ENCODE data around the gene CAPN15.
A peak's percentile ranks its signal among the peaks of the same experiment; 100 is the strongest.

Gene CAPN15

DNA sequence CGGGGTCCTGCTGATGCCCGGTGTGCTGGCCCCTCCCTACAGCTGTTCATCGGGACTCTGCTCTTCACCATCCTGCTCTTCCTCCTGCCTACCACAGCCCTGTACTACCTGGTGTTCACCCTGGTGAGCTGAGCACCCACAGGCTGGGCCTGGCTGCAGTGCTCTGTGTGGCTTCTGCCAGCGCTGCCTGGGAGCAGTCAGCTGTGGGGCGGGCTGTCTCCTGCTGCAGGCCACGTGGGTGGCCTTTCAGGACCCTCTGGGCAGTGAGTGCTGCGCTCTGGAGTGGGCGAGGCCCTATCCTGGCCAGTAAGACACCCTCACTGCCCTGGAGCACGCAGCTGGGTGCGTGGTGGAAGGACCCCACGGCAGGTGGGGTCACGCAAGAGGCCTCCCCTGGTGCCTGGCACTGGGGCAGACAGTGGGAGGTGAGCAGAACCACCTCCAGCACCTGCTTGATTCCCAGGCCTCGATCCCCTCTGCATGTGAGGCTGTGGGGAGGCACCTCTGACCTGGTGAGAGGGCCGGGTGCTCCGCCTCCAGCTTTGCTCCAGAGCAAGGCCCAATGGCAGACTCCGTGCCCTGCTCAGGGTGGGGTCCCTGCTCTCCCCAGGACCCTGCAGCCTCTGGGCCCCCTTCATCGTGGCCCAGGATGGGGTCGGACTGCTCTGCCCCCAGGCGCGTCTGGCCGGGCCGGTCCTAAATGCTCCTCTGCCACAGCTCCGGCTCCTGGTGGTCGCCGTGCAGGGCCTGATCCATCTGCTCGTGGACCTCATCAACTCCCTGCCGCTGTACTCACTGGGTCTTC, 52.8 kb downstream of the CAPN15 start:
- no peak for DNase-seq

DNA sequence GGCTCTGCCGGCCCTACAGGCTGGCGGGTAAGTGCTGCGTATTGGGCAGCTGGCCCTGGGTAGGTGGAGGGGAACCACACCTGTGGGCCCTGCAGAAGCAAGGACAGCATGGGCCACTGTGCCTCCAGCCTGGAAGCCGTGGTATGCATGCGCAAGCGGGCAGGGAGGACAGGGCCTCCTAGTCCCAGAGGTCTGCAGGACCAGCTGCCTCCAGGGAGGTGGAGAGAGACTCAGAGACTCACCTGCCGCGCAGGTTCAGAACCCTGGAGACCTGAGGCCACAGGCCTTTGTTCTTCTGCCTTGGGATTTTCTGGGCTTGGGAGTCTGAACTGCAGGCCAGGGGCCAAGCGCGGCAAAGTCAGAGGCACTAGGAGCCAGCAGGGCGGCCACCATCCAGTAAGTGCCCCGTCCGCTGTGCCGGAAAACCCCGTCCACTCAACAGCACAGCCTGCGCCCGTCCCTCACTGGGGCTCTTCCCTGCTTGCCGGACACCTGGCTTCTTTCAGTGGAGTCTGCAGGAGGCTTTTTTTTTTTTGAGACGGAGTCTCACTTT, 53.5 kb downstream of the CAPN15 start:
- DNase-seq: no peak

DNA sequence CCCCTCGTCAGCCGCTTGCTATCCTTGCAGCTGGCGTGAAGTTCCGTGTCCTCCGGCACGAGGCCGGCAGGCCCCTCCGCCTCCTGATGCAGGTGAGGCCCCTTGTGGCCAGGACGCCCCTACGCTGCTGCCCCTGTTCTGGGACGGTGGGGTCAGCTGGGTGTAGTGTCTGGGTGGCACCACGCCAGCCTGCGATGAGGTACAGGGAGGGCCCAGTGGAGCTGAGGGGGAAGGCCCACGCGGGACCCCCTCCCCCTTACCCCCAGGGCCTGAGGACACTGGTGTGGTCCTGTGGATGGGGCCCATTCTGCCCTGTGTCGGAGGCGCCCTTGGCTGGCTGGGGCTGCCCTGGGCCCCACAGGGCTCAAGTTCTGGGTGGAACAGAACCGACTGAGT, 54.7 kb downstream of the CAPN15 start:
- no peak for DNase-seq

DNA sequence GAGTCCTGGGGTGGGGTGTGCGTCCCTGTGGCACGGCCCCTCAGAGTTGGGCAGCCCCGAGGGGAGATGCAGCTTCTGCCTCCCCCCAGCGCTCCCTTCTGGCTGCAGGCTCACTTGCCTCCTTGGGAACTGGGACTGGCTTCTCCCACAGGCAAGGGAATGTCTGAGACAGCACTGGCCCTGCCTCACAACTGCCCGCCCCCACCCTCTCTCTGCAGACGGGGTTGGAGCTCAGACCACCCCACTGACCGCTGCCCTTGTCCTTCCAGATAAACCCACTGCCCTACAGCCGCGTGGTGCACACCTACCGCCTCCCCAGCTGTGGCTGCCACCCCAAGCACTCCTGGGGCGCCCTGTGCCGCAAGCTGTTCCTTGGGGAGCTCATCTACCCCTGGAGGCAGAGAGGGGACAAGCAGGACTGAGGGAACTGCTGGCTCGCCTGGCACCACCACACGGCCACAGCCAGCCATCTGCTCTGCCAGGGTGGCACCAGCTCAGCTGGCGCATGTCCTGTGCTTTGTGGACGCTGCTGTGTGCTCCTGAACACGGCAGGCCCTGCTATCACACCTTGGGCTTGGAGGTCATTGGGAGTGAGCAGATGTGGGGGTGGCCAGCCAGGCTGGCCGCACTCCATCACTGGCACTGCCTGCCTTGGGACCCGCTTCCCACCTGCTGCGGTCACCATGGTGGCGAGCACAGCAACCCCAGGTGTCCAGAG, 55.3 kb downstream of the CAPN15 start:
- DNase-seq: peak; percentile 46

DNA sequence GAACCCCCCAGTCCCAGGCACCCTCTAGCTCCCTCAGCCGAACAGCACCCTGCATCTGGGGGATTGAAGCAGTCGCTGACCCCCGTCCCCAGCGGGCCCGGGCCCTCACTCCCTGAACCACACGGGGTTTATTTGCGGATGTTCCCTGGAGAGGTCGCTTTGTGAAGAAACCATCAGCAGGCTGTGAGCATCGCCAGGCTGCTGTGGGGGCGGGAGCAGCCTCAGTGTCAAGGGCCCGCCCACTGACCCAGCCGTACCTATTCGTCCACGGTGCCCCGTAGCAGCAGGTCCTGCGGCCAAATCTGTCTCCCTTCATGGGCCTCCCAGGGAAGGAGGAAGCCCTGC, 55.9 kb downstream of the CAPN15 start:
- no peak for DNase-seq

DNA sequence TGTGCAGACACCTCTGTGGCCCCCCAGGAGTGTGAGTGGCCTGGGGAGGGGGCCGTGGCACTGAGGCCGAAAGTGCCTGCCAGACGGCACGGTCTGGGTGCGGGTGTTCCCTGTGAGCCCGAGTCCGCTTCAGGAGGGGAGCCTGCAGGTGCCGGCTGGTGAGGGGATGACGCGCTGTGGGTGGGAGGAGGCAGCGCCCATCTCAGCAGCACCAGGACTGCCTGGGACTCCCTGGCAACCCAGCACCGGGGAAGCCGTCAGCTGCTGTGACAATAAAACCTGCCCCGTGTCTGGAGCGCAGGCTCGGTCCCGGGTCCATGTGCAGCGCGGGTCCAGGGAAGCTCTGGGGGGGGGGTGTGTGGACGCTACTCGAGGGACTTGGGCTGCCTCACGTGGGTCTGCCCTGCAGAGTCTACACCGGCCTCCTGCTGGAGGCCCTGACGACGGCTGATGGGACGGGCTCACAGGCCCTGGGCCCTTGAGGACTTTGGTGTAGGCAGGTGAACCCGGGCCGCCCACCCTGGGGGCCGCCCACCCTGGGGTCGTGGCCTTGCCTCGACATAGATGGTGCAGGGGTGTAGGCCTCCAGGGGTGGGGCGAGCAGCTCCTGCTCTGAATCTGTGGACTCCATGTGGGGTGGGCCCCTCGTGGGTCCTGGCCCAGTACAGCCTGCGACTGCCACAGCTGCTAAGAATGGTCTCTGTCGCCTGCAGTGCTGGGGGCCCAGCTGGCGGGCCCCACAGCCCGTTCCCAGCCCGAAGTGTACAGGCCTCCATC, 56.5 kb downstream of the CAPN15 start:
- no peak for DNase-seq

DNA sequence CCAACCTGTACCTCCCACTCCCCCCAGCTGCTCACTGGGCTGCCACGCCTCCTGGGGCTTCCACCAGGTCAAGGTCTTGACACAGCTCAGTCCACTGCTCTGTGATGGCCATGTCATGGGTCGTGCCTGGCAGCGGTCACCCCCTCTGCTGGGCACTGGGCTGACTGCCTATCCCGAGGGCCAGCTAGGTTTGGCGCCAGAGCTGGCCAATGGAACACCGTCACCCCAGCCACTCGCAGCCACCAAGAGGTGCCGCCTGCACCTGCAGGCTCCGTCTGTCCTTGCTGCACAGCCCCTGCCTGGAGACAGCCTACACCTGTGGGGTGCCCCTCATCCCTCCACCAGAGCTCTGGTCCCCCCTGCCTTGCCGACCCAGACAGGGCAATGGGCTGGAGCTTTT, 57.8 kb downstream of the CAPN15 start:
- DNase-seq: peak; percentile 42

DNA sequence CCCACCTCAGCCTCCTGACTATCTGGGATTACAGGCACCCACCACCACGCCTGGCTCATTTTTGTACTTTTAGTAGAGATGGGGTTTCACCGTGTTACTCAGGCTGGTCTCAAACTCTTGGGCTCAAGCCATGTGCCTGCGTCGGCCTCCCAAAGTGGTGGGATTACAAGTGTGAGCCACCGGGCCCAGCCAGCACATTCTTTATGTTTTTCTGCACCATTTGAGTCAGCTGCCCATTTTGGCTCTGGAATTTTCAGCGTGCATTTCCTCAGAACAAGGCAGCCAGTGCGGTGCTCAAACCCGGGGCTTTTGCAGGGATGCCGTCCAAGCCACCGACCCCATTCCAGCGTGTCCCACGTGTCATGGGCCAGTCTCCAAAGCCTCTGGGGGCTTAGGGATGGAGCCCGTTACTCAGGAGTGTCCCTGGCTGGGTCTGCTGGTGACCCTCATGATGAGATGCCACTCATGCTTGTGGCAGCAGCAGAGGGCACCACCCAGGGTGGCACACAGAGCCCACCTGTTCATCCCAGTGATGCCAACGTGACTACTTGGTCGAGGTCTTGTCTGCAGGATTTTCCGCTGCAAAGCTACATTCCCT, 58.6 kb downstream of the CAPN15 start:
- no peak for DNase-seq

DNA sequence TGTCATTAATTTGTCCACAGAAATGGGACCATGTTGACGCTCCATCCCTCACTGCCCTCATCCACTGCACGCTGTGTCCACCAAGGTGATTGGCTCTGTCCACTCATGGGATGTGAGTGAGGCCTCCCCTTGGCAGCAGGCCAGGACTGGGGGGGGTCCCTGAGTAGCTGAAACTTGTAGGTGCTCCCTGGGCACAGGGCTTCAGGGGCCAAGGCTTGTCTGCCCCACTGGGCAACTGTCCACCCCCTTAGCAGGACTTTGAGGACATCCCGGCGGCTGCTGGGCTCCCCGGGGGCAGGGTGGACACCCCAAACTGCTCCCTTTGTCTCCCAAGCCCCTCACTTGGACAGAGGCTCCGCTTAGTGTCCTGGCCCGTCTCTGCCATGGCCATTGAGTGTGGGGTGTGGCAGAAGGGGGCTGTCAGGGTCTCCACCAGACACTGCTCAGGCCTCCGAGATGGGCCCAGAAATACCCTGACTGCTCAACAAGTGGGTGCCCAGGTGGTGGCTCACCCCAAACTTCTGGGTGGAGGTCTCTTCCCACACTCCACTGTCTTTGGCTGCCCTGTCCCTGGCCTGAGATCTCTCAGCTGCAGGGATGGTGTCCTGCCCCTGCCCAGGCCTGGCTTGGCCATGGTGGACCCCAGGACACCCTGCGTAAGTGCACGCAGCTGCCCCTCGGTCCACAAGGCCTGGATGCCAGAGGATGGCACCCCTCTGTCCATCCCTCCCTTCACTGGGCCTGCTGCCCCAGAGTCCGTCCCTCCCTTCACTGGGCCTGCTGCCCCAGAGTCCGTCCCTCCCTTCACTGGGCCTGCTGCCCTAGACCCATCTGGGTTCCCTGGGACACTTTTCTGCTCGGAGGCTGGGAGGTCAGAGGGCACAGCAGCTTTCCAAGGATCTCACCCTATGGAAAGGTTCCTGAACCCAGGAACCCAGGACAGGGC, 59.4 kb downstream of the CAPN15 start:
- DNase-seq: peak; percentile 32

DNA sequence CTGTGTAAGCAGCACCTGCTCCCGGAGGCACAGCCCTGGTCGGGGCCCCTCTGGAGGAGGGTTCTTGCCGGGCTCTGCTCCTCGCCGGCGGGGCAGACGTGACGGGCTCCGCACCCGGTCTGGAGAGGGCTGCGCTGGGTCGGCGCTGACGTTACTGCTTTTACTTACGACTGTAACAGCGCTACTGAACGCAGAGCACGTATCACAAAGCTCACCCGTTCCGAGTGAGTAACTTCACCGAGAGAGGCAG, 61.1 kb downstream of the CAPN15 start:
- peak; percentile 79 for DNase-seq

DNA sequence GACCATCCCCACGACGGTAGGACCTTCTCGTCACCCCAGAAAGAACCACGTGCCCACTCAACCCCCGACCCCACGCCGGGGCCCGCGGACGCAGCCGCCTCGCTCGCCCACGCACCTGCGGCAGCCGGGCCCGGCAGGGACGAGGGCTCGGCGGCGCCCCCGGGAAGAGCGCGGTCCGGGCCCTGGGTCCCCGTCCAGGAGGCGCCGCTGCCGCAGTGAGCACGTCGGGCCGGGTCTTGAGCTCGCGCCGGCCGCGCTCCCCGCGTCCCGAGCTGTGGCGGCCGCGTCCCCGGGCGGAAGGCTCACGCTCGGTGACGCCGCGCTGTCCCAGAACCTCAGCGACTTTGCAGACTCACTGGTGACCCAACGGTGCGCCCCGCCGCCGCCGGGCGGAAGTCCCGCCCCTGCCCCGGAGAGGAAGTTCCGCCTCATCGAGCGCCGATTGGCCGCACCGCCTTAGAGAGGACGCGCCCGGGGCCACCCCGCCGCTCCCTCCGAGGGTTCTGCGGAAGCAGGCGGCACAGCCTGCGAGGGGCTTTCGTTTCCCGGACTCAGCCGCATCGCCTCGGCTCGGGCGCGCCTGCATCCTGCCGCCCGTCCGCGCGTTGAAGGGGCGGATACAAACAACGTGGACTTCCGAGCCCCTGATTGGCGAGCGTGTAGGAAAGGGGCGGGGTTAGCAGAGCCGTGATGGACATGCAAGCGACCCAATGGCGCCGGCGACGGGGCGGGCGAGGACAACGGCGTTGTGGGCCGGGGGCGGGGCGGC, 61.6 kb downstream of the CAPN15 start:
- peak; percentile 97 for DNase-seq

DNA sequence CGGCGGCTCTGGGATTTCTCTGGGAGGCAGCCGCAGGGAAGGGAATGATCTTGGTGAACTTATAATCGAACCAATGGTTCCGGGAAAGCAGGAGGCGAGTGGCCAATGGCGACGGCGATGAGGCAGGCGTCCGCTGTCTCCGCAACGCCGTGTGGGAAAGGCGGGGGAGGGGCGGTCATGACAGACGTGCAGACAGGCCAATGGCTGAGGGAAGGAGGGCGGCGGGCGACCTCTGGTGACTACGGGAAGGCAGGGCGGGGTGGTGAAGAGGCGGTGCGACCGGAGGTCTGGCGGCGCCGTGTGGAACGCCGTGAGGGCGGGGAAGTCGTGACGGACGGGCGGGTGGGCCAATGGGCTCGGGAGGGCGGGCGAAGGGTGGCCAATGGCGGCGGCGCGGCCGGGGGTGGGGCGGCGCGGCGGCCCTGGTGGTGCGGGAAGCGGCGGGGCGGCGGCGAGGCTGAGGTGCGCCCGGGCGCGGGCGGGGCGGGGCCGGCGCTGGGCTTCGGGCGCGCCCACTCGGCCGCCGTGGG, 62.2 kb downstream of the CAPN15 start, which contains the start of gene RAB40C:
RAB40C (plus strand) TSS at position 409 of the 530 bp plus-strand sequence. CDS start 226 bp downstream, outside the sequence.
- peak; percentile 99 for DNase-seq

DNA sequence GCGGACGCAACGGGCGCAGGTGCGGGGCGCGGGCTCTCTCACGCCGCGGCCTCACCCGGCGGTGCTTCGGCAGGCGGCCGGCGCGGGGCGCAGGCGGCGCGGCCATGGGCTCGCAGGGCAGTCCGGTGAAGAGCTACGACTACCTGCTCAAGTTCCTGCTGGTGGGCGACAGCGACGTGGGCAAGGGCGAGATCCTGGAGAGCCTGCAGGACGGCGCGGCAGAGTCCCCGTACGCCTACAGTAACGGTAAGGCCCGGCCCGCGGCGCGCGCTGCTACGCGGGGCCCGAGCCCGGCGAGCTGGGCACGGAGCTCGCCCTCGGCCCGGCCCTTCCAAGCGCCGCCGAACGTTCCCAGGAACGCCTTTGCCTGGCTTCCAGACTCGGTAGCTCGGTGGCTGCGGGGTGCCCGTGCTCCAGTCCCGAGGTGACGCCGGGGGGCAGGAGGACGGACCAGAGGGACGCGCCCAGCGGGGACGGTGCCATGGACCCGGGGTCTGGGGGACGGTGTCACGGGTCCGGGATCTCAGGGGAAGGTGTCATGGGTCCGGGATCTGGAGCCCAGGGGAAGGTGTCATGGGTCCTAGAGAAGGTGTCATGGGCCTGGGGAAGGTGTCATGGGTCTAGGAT, 62.8 kb downstream of the CAPN15 start:
- no peak for DNase-seq

DNA sequence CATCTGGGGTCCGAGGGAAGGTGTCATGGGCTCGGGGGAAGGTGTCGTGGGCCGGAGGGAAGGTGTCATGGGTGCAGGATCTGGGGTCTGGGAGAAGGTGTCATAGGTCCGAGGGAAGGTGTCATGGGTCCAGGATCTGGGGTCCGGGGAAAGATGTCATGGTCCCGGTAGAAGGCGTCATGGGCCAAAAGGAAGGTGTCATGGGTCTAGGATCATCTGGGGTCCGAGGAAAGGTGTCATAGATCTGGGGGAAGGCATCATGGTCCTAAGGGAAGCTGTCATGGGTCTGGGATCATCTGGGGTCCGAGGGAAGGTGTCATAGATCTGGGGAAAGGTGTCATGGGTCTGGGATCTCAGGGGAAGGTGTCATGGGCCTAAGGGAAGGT, 63.3 kb downstream of the CAPN15 start:
- DNase-seq: no peak

DNA sequence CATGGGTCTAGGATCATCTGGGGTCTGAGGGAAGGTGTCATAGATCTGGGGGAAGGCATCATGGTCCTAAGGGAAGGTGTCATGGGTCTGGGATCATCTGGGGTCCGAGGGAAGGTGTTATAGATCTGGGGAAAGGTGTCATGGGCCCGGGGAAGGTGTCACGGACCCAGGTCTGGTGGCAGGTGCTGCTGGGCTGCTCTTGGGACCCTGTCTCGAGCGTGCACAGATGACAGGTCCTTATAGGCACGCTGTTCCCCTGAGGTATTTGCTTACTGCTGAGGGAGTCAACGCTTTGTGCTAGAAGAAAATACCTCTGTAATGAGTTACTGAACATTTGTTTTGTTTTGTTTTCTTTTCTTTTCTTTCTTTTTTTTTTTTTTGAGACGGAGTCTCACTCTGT, 63.7 kb downstream of the CAPN15 start:
- no peak for DNase-seq

DNA sequence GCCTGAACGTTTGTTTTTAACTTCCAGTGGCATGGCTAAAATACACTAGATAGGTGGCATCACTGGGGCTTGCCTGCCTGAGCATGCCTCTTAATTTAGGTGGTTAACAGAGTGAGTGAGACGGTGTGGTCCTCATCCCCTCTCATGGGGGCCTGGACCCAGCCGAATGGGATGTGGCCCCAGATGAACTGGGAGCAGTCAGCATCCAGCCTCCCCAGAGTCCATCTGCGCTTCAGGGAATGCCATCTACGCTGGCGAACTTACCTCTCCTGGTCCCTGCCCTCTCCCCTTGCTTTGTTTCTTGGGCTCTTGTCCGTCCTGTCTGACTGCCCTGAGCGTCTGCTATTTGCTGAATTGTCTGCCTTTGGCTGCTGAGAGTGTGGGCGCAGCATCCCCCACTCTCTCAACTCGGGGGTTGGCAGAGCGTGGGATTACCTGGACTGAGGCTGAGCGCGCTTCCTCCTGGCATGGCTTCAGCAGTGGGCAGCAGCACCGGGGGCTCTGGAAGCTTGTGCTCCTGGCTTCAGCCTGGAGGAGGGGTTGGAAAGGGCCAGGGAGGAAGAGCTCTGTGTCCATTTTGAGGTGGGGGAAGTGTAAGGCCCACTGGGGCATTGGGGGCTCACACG, 64.5 kb downstream of the CAPN15 start:
- DNase-seq: no peak

DNA sequence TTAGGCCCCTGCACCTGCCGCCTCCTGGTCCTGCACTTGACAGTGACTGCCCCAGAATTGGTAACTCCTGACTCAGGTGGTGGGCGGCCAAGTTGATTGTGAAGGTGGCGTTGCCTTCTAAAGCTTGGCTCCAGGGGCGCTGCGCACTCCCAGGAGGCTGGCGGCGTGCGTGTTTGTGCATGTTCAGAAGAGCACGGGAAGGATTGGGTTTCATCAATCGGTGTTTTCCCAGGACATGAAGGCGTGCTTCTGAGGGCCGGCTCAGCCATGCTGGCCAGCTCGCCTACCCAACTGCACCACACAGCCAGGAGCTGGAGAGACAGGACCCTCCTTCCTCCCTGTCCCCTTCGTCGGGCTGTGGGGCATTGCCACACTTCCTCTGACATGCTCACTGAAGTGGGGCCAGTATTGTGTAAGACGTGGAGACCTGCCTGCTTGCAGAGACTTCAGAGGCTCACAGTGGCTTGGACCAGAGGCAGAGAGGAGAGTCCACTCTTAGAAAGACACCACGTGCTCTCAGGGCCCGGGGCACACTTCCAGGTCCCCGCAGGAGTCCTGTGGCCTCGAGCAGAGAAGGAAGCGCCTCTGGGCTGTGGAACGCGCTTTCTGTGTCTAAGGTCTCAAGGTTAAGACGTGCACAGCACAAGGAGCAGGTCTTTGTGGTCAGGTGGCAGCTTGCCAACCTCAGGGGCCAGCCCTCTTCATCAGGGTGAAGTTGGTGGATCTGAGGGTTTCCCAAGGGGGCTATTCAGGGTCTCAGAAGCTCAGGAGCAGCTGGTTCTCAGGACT, 65.2 kb downstream of the CAPN15 start:
- peak; percentile 87 for DNase-seq

DNA sequence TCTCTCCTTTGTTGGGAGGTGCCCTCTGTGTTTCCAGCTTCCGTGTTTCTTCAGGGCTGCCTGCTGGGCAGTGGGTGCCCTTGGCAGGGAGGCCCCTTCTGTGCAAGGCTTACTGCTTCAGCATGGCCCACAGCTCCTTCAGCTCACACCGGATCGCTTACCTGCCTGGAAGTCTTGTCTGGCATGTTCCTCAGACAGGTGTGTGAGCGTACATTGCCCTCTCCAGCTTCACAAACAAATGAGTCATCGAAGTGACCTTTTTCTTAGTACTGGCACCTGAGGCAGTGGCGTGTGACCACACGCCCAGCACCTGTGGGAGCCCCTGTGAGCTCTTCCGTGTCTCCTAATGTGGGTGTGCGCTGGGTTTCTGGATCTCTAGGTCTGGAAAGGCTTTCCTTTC, 65.9 kb downstream of the CAPN15 start:
- DNase-seq: no peak

DNA sequence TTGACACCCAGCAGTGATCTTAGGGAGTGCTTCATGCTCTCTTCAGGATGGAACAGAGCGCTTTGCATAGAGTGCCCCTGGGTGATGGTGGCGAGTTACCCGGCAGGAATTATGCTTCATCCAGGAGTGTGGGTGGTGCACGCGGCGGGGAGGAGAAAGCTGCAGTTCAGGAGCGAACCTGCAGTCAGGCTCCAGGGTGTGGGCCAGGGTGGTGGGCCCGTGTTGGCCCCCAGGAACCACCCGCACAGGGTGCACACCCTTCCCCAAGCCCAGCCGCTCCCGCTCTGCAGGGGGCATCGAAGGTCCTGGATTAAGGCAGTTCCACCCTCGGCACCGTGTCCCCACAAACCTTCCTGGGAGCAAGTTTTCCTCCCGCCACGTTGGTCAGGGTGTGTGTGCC, 66.3 kb downstream of the CAPN15 start:
- DNase-seq: no peak
